MCF 10A (cell line): ENCODE data around the gene DNAL1. TPM values are rescaled to one million over a fixed set of nuclear protein-coding genes. Genes with fewer than 3 reads are reported as not detected.
A peak's percentile ranks its signal among the peaks of the same experiment; 100 is the strongest.

Experiments
- BruUV-seq: library from RNA; stranded (reverse); fragments of 400-500 nt; replicated peaks from 2 replicates; lab custom pipeline; 2021; lab: Mats Ljungman, UMichigan
- CTCF ChIA-PET: fragments of 300-600 bp; sonication (Branson Sonifier 250); formaldehyde crosslinking; extraction: SDS; loops from one replicate; lab custom pipeline; 2021; ENCODE audit warnings: antibody characterized with exemption, inconsistent platforms; lab: Yijun Ruan, JAX
- POLR2A ChIA-PET: fragments of 300-600, 350-650 bp; sonication (Branson Sonifier 250); formaldehyde crosslinking; extraction: SDS; loops from one replicate; lab custom pipeline; 2020; ENCODE audit warnings: antibody characterized with exemption, inconsistent platforms; lab: Yijun Ruan, JAX
- DNase-seq: peaks from one replicate; pipeline ENCODE4 v3.0.0-alpha.2; 2018; ENCODE audit not compliant: unreplicated experiment
- H3K27ac Mint-ChIP-seq: one replicate; pipeline ENCODE4 v1.8.0; 2022; ENCODE audit warnings: mild to moderate bottlenecking, low read depth, mixed read lengths; ENCODE audit not compliant: unreplicated experiment
- H3K27me3 Mint-ChIP-seq: one replicate; pipeline ENCODE4 v1.8.0; 2022; ENCODE audit warnings: mixed read lengths; ENCODE audit not compliant: insufficient read depth, unreplicated experiment
- H3K36me3 Mint-ChIP-seq: one replicate; pipeline ENCODE4 v1.8.0; 2022; ENCODE audit warnings: mild to moderate bottlenecking, moderate library complexity, mixed read lengths; ENCODE audit not compliant: insufficient read depth, unreplicated experiment
- H3K4me1 Mint-ChIP-seq: one replicate; pipeline ENCODE4 v1.8.0; 2022; ENCODE audit warnings: mixed read lengths; ENCODE audit not compliant: insufficient read depth, unreplicated experiment
- H3K4me3 Mint-ChIP-seq: one replicate; pipeline ENCODE4 v1.8.0; 2022; ENCODE audit warnings: mild to moderate bottlenecking, moderate library complexity, mixed read lengths; ENCODE audit not compliant: unreplicated experiment
- H3K9me3 Mint-ChIP-seq: one replicate; pipeline ENCODE4 v1.8.0; 2022; ENCODE audit warnings: mixed read lengths; ENCODE audit not compliant: unreplicated experiment
- intact Hi-C: fragments of 100-400 bp; cut with micrococcal nuclease; formaldehyde crosslinking; loops from 2 replicates; pipeline ENCODE4 v1.14.1; 2022
- total RNA-seq: library from RNA; stranded (reverse); gene quantifications from 2 replicates; pipeline ENCODE4 v1.2.3, GENCODE V29; 2022
- TF ChIP-seq, protein P1 (sequence below): fragments of 200-600 bp; IDR thresholded peaks from one replicate; pipeline ENCODE4 v1.8.0; 2022; ENCODE audit warnings: antibody characterized with exemption, mild to moderate bottlenecking; ENCODE audit not compliant: unreplicated experiment

The DNAL1 gene
- total RNA-seq, 1 experiment from 2014 or later = 18.5 TPM

DNA sequence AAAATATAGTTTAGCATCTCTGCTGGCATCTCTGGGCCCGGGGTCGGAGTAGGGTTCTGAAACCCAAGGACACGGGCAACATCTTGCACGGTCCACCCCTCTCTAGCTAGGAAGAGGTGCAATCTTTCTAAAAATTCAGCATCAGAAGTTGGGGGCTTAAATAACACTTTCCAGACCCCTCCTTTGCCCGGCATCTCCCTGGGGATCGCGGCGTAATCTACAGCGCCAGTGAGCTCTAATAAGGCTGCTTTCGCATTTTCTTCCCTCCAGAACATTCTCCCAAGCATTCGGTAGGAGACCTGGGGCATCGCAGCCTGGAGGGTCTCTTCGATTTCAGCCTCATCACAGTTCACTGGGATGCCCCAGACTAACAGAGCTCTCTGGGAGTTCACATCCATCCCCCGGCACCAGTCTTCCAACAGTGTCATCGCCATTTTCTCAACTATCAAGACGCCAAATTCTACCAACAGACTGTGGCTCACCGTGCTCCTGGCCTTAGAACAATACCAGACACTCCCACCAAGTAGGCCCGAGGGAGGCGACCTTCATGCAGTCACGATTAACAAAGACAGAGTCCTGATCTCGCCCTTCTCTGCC, 68.5 kb downstream of the DNAL1 start:
- CTCF ChIA-PET = interaction anchor here (0.7 to 1.4 kb wide), 3 partner anchors 14 to 415 kb away, joined by 3 read pairs; no protein-coding TSS in a partner anchor

DNA sequence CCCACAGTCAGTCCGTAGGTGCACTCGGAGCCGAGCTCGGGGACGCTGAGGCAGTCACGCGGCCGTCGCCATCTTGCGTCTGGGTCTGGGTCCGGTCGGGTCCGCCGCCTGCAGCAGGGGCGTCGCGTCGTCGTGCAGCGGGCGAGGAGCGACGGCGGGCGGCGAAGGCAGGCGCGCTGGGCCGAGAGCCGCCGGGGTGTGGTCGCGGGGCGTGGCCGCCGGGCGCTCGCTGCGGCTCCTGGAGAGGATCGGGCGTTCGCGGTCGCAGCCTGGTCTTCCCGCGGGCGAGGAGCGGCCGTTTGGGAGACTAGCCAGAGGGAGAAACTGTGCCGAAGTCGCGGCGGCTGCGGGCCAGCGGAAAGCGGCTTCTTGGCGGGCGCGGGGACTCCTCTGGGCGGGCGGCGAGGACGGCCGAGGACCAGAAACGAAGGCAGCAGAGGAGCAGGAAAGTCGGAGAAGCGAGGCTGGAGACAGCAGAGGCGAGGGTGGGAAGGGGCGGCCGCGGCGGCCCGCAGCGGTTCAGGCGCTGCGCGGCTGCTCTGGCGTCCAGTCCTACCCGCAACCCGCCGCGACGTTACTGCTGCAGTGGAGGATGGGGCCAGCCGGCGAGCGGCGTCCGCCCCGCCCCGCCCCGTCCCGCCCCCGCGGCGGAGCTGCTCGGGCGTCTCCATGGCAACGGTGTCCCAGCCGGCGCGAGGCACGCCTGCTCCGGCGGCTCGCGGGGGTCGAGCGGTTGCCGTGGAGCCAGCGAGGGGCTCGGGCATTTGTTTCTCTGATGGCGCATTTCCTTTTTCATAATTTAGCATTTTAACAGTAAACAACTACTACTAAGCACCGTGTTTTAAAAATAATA, 69.2 kb downstream of the DNAL1 start, which contains the start of gene PNMA1:
TSS of gene PNMA1 (minus strand) at position 582 of the 853 bp plus-strand sequence. CDS start 745 bp downstream, outside the sequence.
- POLR2A ChIA-PET = interaction anchor here (0.6 to 3.7 kb wide), 23 partner anchors 10 to 1900 kb away, joined by 3 to 44 read pairs (median 4); partner anchors contain the start of genes COQ6, FAM161B, PTGR2 and ZNF410
- TF ChIP-seq, protein P1, sequence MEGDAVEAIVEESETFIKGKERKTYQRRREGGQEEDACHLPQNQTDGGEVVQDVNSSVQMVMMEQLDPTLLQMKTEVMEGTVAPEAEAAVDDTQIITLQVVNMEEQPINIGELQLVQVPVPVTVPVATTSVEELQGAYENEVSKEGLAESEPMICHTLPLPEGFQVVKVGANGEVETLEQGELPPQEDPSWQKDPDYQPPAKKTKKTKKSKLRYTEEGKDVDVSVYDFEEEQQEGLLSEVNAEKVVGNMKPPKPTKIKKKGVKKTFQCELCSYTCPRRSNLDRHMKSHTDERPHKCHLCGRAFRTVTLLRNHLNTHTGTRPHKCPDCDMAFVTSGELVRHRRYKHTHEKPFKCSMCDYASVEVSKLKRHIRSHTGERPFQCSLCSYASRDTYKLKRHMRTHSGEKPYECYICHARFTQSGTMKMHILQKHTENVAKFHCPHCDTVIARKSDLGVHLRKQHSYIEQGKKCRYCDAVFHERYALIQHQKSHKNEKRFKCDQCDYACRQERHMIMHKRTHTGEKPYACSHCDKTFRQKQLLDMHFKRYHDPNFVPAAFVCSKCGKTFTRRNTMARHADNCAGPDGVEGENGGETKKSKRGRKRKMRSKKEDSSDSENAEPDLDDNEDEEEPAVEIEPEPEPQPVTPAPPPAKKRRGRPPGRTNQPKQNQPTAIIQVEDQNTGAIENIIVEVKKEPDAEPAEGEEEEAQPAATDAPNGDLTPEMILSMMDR = no peak
- Mint-ChIP-seq H3K4me1 (peaks cover 31% of the 10 kb centered on the region), H3K36me3 (peaks cover 66% of the 10 kb centered on the region), H3K27me3 (no peaks in the 10 kb centered on the region), H3K9me3 (no peaks in the 10 kb centered on the region), H3K27ac (peak within 1 kb of the TSS; percentile 86), H3K4me3 (peak within 1 kb of the TSS; percentile 86)
- BruUV-seq = no TSS peak
- CTCF ChIA-PET = interaction anchor here (0.7 to 1.4 kb wide), 2 partner anchors 325 to 415 kb away, joined by 3 read pairs; no protein-coding TSS in a partner anchor
- peak; percentile 79 for DNase-seq
- intact Hi-C loops = loop anchor here (1.0 to 5.0 kb wide), 3 partner anchors 10 to 72 kb away; partner anchors contain the start of gene DNAL1

More for the DNA sequence above, 68.5 kb downstream of the DNAL1 start:
- TF ChIP-seq, protein P1 = no peak
- DNase-seq = no peak
- POLR2A ChIA-PET = interaction anchor here (0.6 to 3.7 kb wide), 24 partner anchors 10 to 1899 kb away, joined by 3 to 44 read pairs (median 4); partner anchors contain the start of genes COQ6, FAM161B, PTGR2 and ZNF410
- TSS peak; percentile 54 for BruUV-seq
- H3K4me3 Mint-ChIP-seq = peak overlapping the region; percentile 86
- H3K27ac Mint-ChIP-seq = peak overlapping the region; percentile 86
- peaks cover 35% of the 10 kb centered on the region for H3K4me1 Mint-ChIP-seq
- peaks cover 59% of the 10 kb centered on the region for H3K36me3 Mint-ChIP-seq
- intact Hi-C loops = loop anchor here (5.0 kb wide), 2 partner anchors 51 to 71 kb away; partner anchors contain the start of gene DNAL1
- H3K27me3 Mint-ChIP-seq = no peaks in the 10 kb centered on the region
- no peaks in the 10 kb centered on the region for H3K9me3 Mint-ChIP-seq

DNA sequence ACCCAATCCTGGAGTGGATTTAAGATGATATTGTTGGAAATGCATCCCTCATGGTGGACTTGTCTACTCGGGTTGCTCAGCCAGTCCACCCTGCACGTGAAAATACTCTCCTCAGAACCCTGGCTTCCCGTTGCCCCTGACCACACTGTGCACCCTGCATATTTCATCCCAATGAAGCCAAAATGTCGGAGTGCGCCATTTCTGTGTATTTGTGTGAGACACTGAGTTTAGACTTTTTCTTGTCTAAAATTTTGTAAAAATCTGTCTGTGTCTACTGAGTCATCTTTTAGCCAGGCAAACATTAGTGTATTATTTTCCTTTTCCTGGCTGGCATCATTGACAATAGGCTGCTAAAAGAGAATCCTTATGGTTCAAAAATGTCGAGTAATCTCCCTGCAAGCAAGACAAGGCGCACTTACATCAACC, 69.9 kb downstream of the DNAL1 start:
- Mint-ChIP-seq H3K9me3 (no peaks in the 10 kb centered on the region), H3K36me3 (peaks cover 73% of the 10 kb centered on the region), H3K27me3 (no peaks in the 10 kb centered on the region), H3K4me1 (peaks cover 30% of the 10 kb centered on the region), H3K27ac (no peak overlapping the region), H3K4me3 (peak overlapping the region; percentile 86)
- intact Hi-C loops = loop anchor here (1.0 to 5.0 kb wide), 3 partner anchors 10 to 72 kb away; partner anchors contain the start of gene DNAL1
- ChIA-PET POLR2A (interaction anchor here (0.6 to 3.7 kb wide), 9 partner anchors 9 to 254 kb away, joined by 3 to 44 read pairs (median 9); partner anchors contain the start of gene PTGR2), CTCF (no interaction called here)
- TF ChIP-seq, protein P1 = no peak
- DNase-seq = no peak
- no TSS peak for BruUV-seq
